ENCODE results near the gene ZP3.

ZP3 gene

GRCh38 chr7:76412249-76412648 is 12.5 kb upstream of the ZP3 start:
- TF ChIP-seq, protein P1, sequence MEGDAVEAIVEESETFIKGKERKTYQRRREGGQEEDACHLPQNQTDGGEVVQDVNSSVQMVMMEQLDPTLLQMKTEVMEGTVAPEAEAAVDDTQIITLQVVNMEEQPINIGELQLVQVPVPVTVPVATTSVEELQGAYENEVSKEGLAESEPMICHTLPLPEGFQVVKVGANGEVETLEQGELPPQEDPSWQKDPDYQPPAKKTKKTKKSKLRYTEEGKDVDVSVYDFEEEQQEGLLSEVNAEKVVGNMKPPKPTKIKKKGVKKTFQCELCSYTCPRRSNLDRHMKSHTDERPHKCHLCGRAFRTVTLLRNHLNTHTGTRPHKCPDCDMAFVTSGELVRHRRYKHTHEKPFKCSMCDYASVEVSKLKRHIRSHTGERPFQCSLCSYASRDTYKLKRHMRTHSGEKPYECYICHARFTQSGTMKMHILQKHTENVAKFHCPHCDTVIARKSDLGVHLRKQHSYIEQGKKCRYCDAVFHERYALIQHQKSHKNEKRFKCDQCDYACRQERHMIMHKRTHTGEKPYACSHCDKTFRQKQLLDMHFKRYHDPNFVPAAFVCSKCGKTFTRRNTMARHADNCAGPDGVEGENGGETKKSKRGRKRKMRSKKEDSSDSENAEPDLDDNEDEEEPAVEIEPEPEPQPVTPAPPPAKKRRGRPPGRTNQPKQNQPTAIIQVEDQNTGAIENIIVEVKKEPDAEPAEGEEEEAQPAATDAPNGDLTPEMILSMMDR (IDR thresholded peaks at IDR 0.05), result no peak

- TF ChIP-seq, protein P1 (IDR thresholded peaks at IDR 0.05), result no peak
Measured at GRCh38 chr7:76423666-76424412, 911 bp upstream of the ZP3 start.

DNA sequence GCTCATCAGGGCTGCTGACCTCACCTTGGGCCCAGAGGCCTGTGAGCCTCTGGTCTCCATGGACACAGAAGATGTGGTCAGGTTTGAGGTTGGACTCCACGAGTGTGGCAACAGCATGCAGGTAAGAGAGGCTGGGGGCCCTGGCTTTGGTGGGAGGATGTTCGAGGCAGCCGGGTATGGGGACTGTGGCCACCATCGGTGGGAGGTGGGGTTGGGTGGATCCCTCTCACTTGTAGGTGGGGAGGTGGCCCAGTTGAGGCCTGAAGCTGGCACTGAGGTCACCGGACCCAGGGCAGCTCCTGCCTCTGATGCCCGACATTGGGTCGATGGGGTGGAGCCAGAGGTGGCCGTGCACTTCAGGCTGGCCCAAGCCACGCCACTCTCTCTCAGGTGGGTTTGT is 406 bp downstream of the ZP3 start:
- TF ChIP-seq, protein P1 (IDR thresholded peaks at IDR 0.05), result no peak

GRCh38 chr7:76426246-76426645 is 1.5 kb downstream of the ZP3 start:
- TF ChIP-seq, protein P1 (IDR thresholded peaks at IDR 0.05), result no peak

DNA sequence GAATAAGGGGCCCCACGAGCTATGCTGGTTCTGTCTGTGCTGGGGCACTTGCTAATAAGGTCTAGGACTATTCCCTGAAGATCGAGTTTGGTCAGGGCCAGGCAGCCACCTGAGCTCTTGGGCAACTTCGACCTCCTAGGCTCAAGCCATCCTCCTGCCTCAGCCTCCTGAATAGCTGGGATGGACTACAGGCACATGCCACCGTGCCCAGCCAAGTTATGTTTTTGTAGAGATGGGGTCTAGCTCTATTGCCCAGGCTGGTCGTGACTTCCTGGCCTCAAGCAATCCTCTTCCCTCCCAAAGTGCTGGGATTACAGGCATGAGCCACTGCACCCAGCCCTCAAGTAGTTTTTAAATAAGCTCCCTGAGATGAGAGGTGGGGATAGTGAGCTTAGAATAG is 2.9 kb downstream of the ZP3 start:
- TF ChIP-seq, protein P1 (IDR thresholded peaks at IDR 0.05), result no peak

- TF ChIP-seq, protein P1 (IDR thresholded peaks at IDR 0.05), result no peak
Measured at GRCh38 chr7:76428149-76428823, 3.5 kb downstream of the ZP3 start.

DNA sequence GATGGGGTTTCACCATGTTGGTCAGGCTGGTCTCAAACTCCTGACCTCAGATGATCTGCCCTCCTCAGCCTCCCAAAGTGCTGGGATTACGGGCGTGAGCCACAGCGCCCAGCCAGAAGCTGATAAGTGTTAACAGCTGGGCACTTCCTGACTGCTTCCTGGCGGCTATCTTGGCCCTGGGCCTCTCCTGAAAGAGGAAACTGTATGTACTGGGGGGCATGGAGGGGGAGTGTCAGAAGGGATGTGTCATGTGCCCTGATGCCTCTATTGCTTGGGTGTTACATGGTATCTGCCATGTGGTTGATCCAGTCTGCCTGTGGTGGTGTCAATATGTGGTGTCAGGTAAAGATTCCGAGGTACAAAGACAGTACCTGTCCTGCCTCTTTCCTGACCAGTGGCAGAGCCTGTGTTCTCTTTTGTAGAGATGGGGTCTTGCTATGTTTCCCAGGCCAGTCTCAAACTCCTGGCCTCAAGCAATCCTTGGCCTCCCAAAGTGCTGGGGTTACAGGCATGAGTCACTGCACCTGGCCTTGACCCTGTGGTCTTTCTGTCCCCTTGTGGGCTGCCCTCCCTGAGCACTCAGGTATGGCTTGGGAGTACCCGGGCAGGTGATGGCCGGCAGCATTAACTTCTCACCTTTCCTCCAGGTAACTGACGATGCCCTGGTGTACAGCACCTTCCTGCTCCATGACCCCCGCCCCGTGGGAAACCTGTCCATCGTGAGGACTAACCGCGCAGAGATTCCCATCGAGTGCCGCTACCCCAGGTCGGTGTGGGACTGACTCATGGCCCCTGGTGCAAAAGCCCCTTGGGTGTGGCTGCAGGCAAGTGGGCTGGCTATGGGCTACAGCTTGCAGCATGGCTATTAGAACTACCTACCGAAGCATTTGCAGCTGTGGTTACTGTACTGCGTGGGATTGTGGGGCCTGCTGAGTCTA is 4.4 kb downstream of the ZP3 start:
- TF ChIP-seq, protein P1 (IDR thresholded peaks at IDR 0.05), result no peak
